Measurements from ENCODE around the gene DOCK1.
A peak's percentile ranks its signal among the peaks of the same experiment; 100 is the strongest.

Gene DOCK1

DNA sequence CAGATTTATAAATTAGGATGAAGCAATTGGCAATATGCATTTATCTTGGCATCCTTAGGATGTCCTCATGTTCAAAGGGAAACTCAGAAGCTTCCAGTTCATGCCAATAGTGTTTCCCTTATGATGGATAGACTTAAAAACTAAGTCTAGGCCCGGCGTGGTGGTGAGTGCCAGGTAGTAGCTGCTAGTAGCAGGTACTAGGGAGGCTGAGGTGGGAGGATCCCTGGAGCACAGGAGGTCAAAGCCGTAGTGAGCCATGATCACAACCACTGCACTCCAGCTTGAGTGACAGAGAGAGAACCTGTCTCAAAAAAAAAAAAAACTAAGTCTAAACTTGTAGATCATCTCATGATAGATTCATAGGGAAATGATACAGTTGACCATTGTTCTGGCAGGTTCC is 115.0 kb downstream of the DOCK1 start:
- no peaks in the 10 kb centered on the region for H3K27me3 ChIP-seq (ENCODE audit: control insufficient read depth in 3 of 3, insufficient read depth in 3 of 3, low read depth in 1 of 3, low read length in 3 of 3)
- no peak overlapping the region for H3K14ac ChIP-seq (ENCODE audit: low read length)
- no peak overlapping the region for H2BK15ac ChIP-seq (ENCODE audit: low read length)
- WGBS, 2 donors (ENCODE audit: extremely low coverage in 2 of 2, insufficient read length in 2 of 2, insufficient replicate concordance in 1 of 2): no CpG with 5 or more reads among the region's 3 CpGs
- no peaks in the 10 kb centered on the region for H3K79me1 ChIP-seq (ENCODE audit: low read depth, low read length)
- no peak overlapping the region for H3K4me2 ChIP-seq (ENCODE audit: insufficient read depth, low read length, poor library complexity, severe bottlenecking)
- no peak overlapping the region for H4K8ac ChIP-seq (ENCODE audit: low read depth, low read length)
- no peak overlapping the region for H2BK120ac ChIP-seq (ENCODE audit: low read depth, low read length)
- no peak overlapping the region for H4K91ac ChIP-seq (ENCODE audit: low read depth, low read length, poor library complexity)
- H3K4me1 ChIP-seq (ENCODE audit: control insufficient read depth in 2 of 2, insufficient read depth in 1 of 2, low read depth in 1 of 2, low read length in 2 of 2): peaks cover 3 to 12% of the 10 kb centered on the region in 2 donors
- no peak overlapping the region for H3K18ac ChIP-seq (ENCODE audit: low read length)
- H2AFZ ChIP-seq (ENCODE audit: low read length): no peak overlapping the region
- H3K9me3 ChIP-seq (replicated peaks in 1 of 2; ENCODE audit: control insufficient read depth in 2 of 2, insufficient read depth in 1 of 2, low read depth in 1 of 2, low read length in 2 of 2): no peaks in the 10 kb centered on the region
- H3K23ac ChIP-seq (ENCODE audit: low read depth, low read length, poor library complexity): no peak overlapping the region
- no peak for DNase-seq (ENCODE audit: low spot score)
- H2BK12ac ChIP-seq (ENCODE audit: low read length): no peak overlapping the region
- peaks cover 16 to 82% of the 10 kb centered on the region in 2 donors for H3K36me3 ChIP-seq (replicated peaks in 1 of 2; ENCODE audit: control insufficient read depth in 2 of 2, insufficient read depth in 2 of 2, low read length in 2 of 2)
- H3K9ac ChIP-seq (ENCODE audit: low read depth, low read length, poor library complexity): no peak overlapping the region
- H2AK5ac ChIP-seq (ENCODE audit: low read depth, low read length): no peak overlapping the region
- no peak overlapping the region for H3K4ac ChIP-seq (ENCODE audit: low read length)
- H3K4me3 ChIP-seq (ENCODE audit: low read length in 2 of 2): no peak overlapping the region
- no peak overlapping the region for H3K27ac ChIP-seq (replicated peaks; ENCODE audit: low read length)
- no peak overlapping the region for H2BK5ac ChIP-seq (ENCODE audit: low read length)

GRCh38 chr10:127021801-127022200 is 116.6 kb downstream of the DOCK1 start:
- no peak overlapping the region for H3K23ac ChIP-seq (ENCODE audit: low read depth, low read length, poor library complexity)
- no peak overlapping the region for H3K4me2 ChIP-seq (ENCODE audit: insufficient read depth, low read length, poor library complexity, severe bottlenecking)
- H3K79me1 ChIP-seq (ENCODE audit: low read depth, low read length): no peaks in the 10 kb centered on the region
- H3K9ac ChIP-seq (ENCODE audit: low read depth, low read length, poor library complexity): no peak overlapping the region
- H2AFZ ChIP-seq (ENCODE audit: low read length): no peak overlapping the region
- no peak overlapping the region for H3K4ac ChIP-seq (ENCODE audit: low read length)
- no peak overlapping the region for H3K4me3 ChIP-seq (ENCODE audit: low read length in 2 of 2)
- H3K27ac ChIP-seq (replicated peaks; ENCODE audit: low read length): no peak overlapping the region
- H3K4me1 ChIP-seq (ENCODE audit: control insufficient read depth in 2 of 2, insufficient read depth in 1 of 2, low read depth in 1 of 2, low read length in 2 of 2): peaks cover 3 to 12% of the 10 kb centered on the region in 2 donors
- DNase-seq (ENCODE audit: low spot score): no peak
- no peak overlapping the region for H2BK120ac ChIP-seq (ENCODE audit: low read depth, low read length)
- no peak overlapping the region for H4K91ac ChIP-seq (ENCODE audit: low read depth, low read length, poor library complexity)
- H2BK15ac ChIP-seq (ENCODE audit: low read length): no peak overlapping the region
- no peak overlapping the region for H3K18ac ChIP-seq (ENCODE audit: low read length)
- H3K27me3 ChIP-seq (ENCODE audit: control insufficient read depth in 3 of 3, insufficient read depth in 3 of 3, low read depth in 1 of 3, low read length in 3 of 3): no peaks in the 10 kb centered on the region
- WGBS, 2 donors (ENCODE audit: extremely low coverage in 2 of 2, insufficient read length in 2 of 2, insufficient replicate concordance in 1 of 2): no CpG with 5 or more reads among the region's 6 CpGs
- no peaks in the 10 kb centered on the region for H3K9me3 ChIP-seq (replicated peaks in 1 of 2; ENCODE audit: control insufficient read depth in 2 of 2, insufficient read depth in 1 of 2, low read depth in 1 of 2, low read length in 2 of 2)
- H2BK5ac ChIP-seq (ENCODE audit: low read length): no peak overlapping the region
- no peak overlapping the region for H4K8ac ChIP-seq (ENCODE audit: low read depth, low read length)
- H3K14ac ChIP-seq (ENCODE audit: low read length): no peak overlapping the region
- no peak overlapping the region for H2AK5ac ChIP-seq (ENCODE audit: low read depth, low read length)
- H2BK12ac ChIP-seq (ENCODE audit: low read length): no peak overlapping the region
- peaks cover 12 to 82% of the 10 kb centered on the region in 2 donors for H3K36me3 ChIP-seq (replicated peaks in 1 of 2; ENCODE audit: control insufficient read depth in 2 of 2, insufficient read depth in 2 of 2, low read length in 2 of 2)

DNA sequence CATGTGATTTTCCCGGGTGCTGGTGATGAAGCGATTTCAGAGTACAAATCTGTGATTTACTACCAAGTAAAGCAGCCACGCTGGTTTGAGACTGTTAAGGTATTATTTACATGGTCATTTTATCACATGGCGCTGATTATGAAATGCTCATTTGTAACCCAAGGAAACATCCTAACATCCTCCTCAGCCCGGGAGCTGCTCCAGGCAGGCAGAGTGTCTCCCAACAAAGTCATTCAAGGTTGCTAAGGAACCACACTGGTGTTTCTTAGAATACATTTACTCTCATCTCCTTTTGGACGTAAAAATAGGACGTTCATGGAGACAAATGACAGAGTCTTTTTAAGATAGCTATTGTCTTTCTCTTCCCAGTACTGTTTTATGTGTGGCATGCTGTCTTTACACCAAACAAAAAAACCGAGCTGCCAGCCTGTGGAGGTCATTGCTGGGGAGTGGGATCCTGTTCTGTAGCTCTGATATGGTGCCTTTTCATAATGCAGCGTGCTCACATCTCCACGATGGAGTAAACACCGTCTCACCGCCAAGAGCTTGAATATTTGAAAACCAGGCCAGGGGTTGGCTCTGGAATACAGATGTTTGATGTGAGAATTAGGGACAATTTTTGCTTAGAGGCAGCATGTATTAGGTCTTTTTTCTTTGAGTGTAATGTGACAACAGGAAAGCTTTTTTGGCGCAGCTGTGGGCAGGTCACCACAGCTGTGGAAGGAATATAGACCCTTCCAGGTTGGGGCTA is 119.6 kb downstream of the DOCK1 start:
- Histone ChIP-seq H3K4me1 (ENCODE audit: control insufficient read depth in 2 of 2, insufficient read depth in 1 of 2, low read depth in 1 of 2, low read length in 2 of 2) (peaks cover 0 to 12% of the 10 kb centered on the region in 2 donors), H3K36me3 (replicated peaks in 1 of 2; ENCODE audit: control insufficient read depth in 2 of 2, insufficient read depth in 2 of 2, low read length in 2 of 2) (peaks cover 18 to 85% of the 10 kb centered on the region in 2 donors), H3K18ac (ENCODE audit: low read length) (no peak overlapping the region), H2BK5ac (ENCODE audit: low read length) (no peak overlapping the region), H3K4me3 (ENCODE audit: low read length in 2 of 2) (no peak overlapping the region), H3K27me3 (ENCODE audit: control insufficient read depth in 3 of 3, insufficient read depth in 3 of 3, low read depth in 1 of 3, low read length in 3 of 3) (no peaks in the 10 kb centered on the region), H2AK5ac (ENCODE audit: low read depth, low read length) (no peak overlapping the region), H3K4me2 (ENCODE audit: insufficient read depth, low read length, poor library complexity, severe bottlenecking) (no peak overlapping the region), H3K9ac (ENCODE audit: low read depth, low read length, poor library complexity) (no peak overlapping the region), H3K14ac (ENCODE audit: low read length) (no peak overlapping the region), H3K4ac (ENCODE audit: low read length) (no peak overlapping the region), H4K8ac (ENCODE audit: low read depth, low read length) (no peak overlapping the region), H2BK120ac (ENCODE audit: low read depth, low read length) (no peak overlapping the region), H3K79me1 (ENCODE audit: low read depth, low read length) (no peaks in the 10 kb centered on the region), H4K91ac (ENCODE audit: low read depth, low read length, poor library complexity) (no peak overlapping the region), H2BK12ac (ENCODE audit: low read length) (no peak overlapping the region), H3K9me3 (replicated peaks in 1 of 2; ENCODE audit: control insufficient read depth in 2 of 2, insufficient read depth in 1 of 2, low read depth in 1 of 2, low read length in 2 of 2) (no peaks in the 10 kb centered on the region), H3K27ac (replicated peaks; ENCODE audit: low read length) (no peak overlapping the region), H2AFZ (ENCODE audit: low read length) (no peak overlapping the region), H3K23ac (ENCODE audit: low read depth, low read length, poor library complexity) (no peak overlapping the region), H2BK15ac (ENCODE audit: low read length) (no peak overlapping the region)
- no peak for DNase-seq (ENCODE audit: low spot score)
- no CpG with 5 or more reads among the region's 13 CpGs for WGBS, 2 donors (ENCODE audit: extremely low coverage in 2 of 2, insufficient read length in 2 of 2, insufficient replicate concordance in 1 of 2)

GRCh38 chr10:127027786-127028185 is 122.6 kb downstream of the DOCK1 start:
- DNase-seq (ENCODE audit: low spot score): no peak
- H3K4ac ChIP-seq (ENCODE audit: low read length): no peak overlapping the region
- no peak overlapping the region for H4K91ac ChIP-seq (ENCODE audit: low read depth, low read length, poor library complexity)
- H2AFZ ChIP-seq (ENCODE audit: low read length): no peak overlapping the region
- H3K4me1 ChIP-seq (ENCODE audit: control insufficient read depth in 2 of 2, insufficient read depth in 1 of 2, low read depth in 1 of 2, low read length in 2 of 2): peaks cover 0 to 12% of the 10 kb centered on the region in 2 donors
- H2BK15ac ChIP-seq (ENCODE audit: low read length): no peak overlapping the region
- H3K4me3 ChIP-seq (ENCODE audit: low read length in 2 of 2): no peak overlapping the region
- peaks cover 28 to 93% of the 10 kb centered on the region in 2 donors for H3K36me3 ChIP-seq (replicated peaks in 1 of 2; ENCODE audit: control insufficient read depth in 2 of 2, insufficient read depth in 2 of 2, low read length in 2 of 2)
- no peaks in the 10 kb centered on the region for H3K79me1 ChIP-seq (ENCODE audit: low read depth, low read length)
- H2BK12ac ChIP-seq (ENCODE audit: low read length): no peak overlapping the region
- no peak overlapping the region for H2BK120ac ChIP-seq (ENCODE audit: low read depth, low read length)
- H4K8ac ChIP-seq (ENCODE audit: low read depth, low read length): no peak overlapping the region
- H3K4me2 ChIP-seq (ENCODE audit: insufficient read depth, low read length, poor library complexity, severe bottlenecking): no peak overlapping the region
- no peak overlapping the region for H2BK5ac ChIP-seq (ENCODE audit: low read length)
- H3K9ac ChIP-seq (ENCODE audit: low read depth, low read length, poor library complexity): peak overlapping the region; percentile 53
- H3K27ac ChIP-seq (replicated peaks; ENCODE audit: low read length): no peak overlapping the region
- H3K27me3 ChIP-seq (ENCODE audit: control insufficient read depth in 3 of 3, insufficient read depth in 3 of 3, low read depth in 1 of 3, low read length in 3 of 3): no peaks in the 10 kb centered on the region
- no peak overlapping the region for H3K14ac ChIP-seq (ENCODE audit: low read length)
- H3K23ac ChIP-seq (ENCODE audit: low read depth, low read length, poor library complexity): no peak overlapping the region
- H3K9me3 ChIP-seq (replicated peaks in 1 of 2; ENCODE audit: control insufficient read depth in 2 of 2, insufficient read depth in 1 of 2, low read depth in 1 of 2, low read length in 2 of 2): no peaks in the 10 kb centered on the region
- no peak overlapping the region for H3K18ac ChIP-seq (ENCODE audit: low read length)
- WGBS, 2 donors (ENCODE audit: extremely low coverage in 2 of 2, insufficient read length in 2 of 2, insufficient replicate concordance in 1 of 2): no CpG with 5 or more reads among the region's 9 CpGs
- H2AK5ac ChIP-seq (ENCODE audit: low read depth, low read length): no peak overlapping the region

Measured in neuronal stem cell (in vitro differentiated cells).